Erythroblast (primary cell): ENCODE measurements around the gene TEDC1.

Experiments used
- GATA1 ChIP-seq: IDR thresholded peaks from 2 replicates; pipeline ENCODE4 v1.6.1; 2011; ENCODE audit warnings: low read depth, mild to moderate bottlenecking, control low read depth, low read length, moderate library complexity
- POLR2A ChIP-seq: IDR thresholded peaks from 2 replicates; pipeline ENCODE4 v1.6.1; 2011; ENCODE audit warnings: mild to moderate bottlenecking, low read length

DNA sequence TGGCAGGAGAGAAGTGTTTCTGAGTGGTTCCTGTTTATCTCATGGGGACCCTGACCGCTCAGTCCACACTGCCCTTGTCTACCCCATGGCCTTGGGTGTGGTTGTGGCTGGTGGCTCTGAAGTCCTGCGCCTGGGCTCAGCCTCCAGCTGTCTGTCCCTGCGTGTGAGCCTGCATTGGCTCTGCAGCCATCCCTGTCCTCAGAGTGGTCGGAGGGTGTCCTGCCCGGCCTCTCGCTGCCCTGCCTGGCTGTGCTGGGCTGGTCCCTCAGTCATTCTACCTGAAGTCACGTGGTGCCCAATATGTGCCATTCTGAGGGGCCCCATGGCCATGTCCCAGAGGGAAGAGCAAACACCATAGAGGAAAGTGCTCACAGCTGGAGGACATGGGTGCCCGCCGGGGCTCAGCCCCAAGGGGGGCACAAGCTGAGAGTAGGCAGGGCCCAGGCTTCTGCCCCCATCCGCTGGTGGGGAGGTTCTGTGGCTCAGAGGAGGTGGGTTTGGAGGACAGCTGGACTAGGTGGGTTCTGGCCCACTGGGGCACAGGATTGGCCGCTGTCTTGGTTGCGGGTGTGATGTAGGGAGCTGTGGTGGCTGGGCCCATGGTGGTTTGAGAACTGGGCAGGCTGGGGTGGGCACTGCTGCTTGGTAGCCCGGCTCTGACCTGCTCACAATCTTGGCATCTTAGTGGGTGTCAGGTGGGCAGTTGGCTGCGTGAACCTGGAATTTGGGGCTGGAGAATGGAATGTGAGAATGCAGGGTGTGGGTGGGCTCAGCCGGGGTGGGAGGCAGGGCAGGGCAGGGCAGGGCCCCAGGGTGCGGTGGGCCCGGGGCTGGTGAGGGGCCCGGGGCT is 11.6 kb downstream of the TEDC1 start:
- TF ChIP-seq POLR2A (no peak), GATA1 (no peak)
